Stimulated activated CD8-positive, alpha-beta memory T cell treated with anti-CD3 and anti-CD28 coated beads, Interleukin-12 subunit alpha, Interleukin-12 subunit beta, amount 100 ng/mL, for 24 hours (primary cell): ENCODE measurements around the gene ERAS.
"Not testable (repeated sequence)": the region's sequence is repeated elsewhere in the genome, so short reads cannot be mapped to it uniquely, and the experiment has no call there.

Experiments used
- DNase-seq: peaks from one replicate; pipeline ENCODE4 v3.0.0-alpha.2; 2020; ENCODE audit errors: extremely low read depth

The ERAS gene

GRCh38 chrX:48794911-48795515 lies 31.3 kb upstream of the ERAS start:
- DNase-seq, result no peak

DNA sequence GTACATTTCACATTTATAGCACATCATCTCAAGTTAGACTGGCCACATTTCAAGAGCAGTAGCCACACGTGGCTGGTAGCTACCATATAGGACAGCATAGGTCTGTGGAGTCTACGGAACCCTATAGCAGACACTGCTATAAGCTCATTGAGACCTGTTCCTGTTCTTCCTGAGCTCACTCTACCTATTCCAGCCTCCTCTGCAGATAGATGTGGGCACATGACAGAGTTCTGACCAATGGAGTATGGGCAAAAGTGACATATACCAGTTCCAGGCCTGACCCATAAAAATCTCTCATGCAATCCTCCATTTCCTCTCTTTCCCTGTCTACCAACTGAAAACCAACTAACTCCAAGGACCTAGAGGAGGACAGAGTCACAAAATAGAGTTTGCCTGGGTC lies 28.0 kb upstream of the ERAS start:
- no peak for DNase-seq

GRCh38 chrX:48800574-48801279 lies 25.6 kb upstream of the ERAS start:
- no peak for DNase-seq

- peak; percentile 85 for DNase-seq
Observed at GRCh38 chrX:48801280-48802088, 24.8 kb upstream of the ERAS start, which contains the start of gene HDAC6. Gene HDAC6, plus strand, starts transcription at chrX:48802067. Its CDS starts 626 bp downstream, at chrX:48802693.

- peak; percentile 28 for DNase-seq
Observed at GRCh38 chrX:48802089-48802904, 24.0 kb upstream of the ERAS start.

DNA sequence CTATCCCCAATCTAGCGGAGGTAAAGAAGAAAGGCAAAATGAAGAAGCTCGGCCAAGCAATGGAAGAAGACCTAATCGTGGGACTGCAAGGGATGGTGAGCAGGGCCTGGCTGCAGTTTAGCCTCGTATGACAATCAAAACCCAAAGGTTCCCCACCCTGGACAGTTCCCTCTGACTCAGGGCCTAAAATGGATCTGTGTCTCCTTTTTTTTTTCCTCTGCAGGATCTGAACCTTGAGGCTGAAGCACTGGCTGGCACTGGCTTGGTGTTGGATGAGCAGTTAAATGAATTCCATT lies 23.5 kb upstream of the ERAS start:
- no peak for DNase-seq

GRCh38 chrX:48806081-48806480 lies 20.2 kb upstream of the ERAS start:
- no peak for DNase-seq

GRCh38 chrX:48813644-48814043 lies 12.7 kb upstream of the ERAS start:
- no peak for DNase-seq

GRCh38 chrX:48814722-48815121 lies 11.6 kb upstream of the ERAS start:
- DNase-seq, result no peak

DNA sequence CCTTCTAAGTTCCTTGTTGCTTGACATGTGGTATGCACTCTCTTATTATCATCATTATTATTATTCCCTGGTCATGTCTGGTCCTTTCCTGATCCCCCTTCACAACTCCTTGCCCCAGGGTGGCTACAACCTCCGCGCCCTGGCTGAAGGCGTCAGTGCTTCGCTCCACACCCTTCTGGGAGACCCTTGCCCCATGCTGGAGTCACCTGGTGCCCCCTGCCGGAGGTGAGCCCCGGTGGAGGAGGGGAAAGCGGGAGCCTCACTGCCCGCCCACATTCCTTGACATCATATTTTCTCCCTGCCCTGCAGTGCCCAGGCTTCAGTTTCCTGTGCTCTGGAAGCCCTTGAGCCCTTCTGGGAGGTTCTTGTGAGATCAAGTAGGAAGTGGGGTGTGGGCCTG lies 11.0 kb upstream of the ERAS start:
- no peak for DNase-seq

GRCh38 chrX:48816014-48816810 lies 10.1 kb upstream of the ERAS start:
- no peak for DNase-seq

GRCh38 chrX:48818098-48818497 lies 8.2 kb upstream of the ERAS start:
- DNase-seq, result no peak

DNA sequence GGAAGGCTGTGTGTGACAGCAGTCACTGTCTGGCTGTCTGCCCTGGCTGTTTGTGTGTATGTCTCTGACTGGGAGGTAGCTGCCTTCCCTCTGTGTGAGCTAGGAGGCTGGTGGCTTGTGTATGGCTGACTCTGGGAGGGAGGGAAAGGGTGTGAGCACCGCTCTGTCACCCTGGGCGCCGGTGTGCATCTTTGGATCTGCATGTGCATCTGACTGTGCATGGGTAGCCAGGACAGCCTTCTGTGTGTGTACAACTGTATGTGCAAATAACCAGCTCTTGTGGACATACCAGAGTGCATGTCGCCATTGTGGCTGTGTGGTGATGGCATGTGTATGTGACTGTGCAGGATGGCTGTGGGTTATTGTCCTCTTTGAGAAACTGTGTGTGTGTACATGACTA lies 7.4 kb upstream of the ERAS start:
- no peak for DNase-seq

DNA sequence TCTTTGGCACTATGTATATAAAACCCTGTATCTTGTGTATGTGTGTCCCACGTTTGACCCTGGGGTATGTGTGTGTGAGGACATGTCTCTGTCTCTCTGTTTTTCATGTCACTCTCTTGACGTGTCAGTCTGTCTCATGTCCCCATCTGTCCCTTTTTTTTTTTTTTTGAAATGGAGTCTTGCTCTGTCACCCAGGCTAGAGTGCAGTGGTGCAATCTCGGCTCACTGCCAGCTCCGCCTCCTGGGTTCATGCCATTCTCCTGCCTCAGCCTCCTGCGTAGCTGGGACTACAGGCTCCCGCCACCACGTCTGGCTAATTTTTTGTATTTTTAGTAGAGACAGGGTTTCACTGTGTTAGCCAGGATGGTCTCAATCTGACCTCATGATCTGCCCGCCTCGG lies 6.9 kb upstream of the ERAS start:
- DNase-seq, result not testable (repeated sequence)

DNA sequence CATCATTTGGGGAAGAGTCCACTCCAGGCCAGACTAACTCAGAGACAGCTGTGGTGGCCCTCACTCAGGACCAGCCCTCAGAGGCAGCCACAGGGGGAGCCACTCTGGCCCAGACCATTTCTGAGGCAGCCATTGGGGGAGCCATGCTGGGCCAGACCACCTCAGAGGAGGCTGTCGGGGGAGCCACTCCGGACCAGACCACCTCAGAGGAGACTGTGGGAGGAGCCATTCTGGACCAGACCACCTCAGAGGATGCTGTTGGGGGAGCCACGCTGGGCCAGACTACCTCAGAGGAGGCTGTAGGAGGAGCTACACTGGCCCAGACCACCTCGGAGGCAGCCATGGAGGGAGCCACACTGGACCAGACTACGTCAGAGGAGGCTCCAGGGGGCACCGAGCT lies 3.3 kb upstream of the ERAS start:
- no peak for DNase-seq

GRCh38 chrX:48824066-48824465 lies 2.2 kb upstream of the ERAS start:
- DNase-seq, result no peak

DNA sequence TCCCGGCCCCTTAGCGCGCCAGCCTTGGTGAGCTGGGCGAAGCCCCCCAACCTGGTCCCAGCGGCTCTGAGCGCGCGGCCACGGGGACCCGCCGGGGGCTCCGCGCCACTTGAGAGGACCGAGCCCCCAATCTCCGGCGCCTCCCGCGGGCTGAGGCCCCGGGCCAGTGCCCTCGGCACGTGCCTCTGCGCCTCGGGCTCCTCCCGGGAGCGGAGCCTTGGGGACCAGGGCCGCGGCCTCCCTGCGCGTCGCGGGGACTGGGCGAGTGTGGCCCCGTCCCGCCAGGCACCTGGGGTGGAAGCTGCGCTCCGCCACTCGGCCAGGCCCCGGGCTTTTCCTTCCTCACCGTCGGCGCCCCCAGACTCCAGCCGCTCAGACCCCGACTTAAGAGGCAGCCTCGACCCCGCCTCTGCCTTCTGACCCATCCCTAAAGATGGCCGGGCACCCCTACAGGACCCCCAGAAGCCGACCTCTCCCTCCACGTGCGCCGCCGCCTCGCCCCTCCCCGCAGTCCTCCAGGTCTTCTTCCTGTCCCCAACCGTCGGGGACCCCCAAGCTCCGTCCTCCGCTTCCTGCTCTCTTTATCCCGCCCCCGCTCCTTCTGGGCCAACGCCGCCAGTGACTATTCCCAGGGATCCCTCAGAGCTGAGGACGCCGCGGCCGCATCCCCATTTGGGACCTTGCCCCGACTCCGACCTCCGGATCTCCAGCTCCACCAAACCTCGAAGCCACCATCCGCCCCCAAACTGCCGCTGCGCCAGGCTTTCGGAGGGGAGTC lies 752 bp downstream of the ERAS start:
- no peak for DNase-seq

DNA sequence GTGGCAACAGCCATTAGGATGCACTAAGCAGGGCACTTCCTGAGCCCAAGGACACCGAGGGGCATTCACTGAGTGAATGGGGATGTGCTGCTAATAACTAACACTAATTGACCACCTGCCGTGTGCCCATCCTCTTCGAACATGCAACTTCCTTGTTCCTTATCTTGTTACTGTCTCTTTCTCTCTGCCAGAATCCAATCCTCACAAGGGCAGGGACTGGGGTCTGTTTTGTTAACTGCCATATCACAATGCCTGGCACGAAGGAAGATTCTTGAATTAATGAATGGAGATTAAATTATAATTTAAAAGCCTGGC lies 1.3 kb downstream of the ERAS start:
- no peak for DNase-seq

- no peak for DNase-seq
Observed at GRCh38 chrX:48829016-48829735, 2.9 kb downstream of the ERAS start.
